Lower leg skin (tissue), 3 donors: Measurements from ENCODE around the gene MAP1B.

Experiments
- CTCF ChIP-seq, 3 donors: fragments of 450-650 bp; IDR thresholded peaks; one replicate each; pipeline ENCODE4 v1.5.1; 2016; ENCODE audit warnings: antibody characterized with exemption in 3 of 3, mild to moderate bottlenecking in 3 of 3, moderate library complexity in 2 of 3
- POLR2A ChIP-seq, 2 donors: fragments of 450-650 bp; IDR thresholded peaks; one replicate each; pipeline ENCODE4 v1.6.1; 2016 to 2017; ENCODE audit warnings: antibody characterized with exemption in 2 of 2, mild to moderate bottlenecking in 1 of 2, moderate library complexity in 1 of 2

DNA sequence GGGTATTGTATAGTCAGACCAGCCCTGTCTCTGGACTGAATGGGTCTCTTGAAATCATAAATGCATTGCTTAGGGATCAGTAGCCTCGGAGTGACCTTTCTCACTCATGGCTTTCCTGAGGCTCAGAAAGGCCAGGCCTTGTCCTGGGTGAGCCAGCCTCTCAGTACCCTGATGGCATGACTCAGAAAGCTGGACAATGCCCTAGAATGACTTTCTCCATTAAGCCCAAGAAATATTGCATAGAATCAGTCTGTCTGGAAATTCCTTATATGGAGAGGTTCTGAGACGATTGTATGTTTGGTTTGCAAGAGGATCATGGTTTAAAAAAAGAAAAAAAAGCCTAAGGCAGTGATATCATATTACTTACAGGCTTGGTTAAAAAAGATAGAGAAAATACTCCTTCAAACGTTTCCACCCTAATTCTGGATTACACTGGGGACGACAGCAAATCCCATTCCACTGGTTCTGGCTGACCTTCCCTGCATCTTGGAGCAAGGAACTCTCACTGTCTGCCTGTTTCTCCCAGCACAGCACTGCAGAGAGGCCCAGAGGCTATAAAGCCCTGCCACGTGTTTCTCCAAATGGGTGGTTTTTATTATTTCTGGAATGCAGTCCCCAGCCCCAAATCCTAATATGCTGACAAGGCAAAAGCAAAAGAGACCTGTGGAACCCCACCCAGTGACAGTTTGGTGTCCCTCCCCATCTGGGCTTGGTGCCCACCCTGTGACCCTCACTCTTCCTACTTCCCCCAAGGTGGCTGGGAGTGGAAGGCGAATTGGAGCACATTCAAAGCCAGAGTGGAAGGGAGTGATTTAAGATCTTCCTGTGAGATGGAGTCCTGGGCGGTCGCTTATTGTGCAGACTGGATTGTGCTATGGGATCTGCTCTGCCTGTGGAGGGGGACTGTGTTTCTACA, 34.4 kb downstream of the MAP1B start:
- TF ChIP-seq CTCF (IDR thresholded peaks at IDR 0.05), result no peak
- no peak for TF ChIP-seq POLR2A (IDR thresholded peaks at IDR 0.05)
